ENCODE data around the gene FBXW2.
"Not testable (repeated sequence)": the region's sequence is repeated elsewhere in the genome, so short reads cannot be mapped to it uniquely, and the experiment has no call there.

Gene FBXW2

DNA sequence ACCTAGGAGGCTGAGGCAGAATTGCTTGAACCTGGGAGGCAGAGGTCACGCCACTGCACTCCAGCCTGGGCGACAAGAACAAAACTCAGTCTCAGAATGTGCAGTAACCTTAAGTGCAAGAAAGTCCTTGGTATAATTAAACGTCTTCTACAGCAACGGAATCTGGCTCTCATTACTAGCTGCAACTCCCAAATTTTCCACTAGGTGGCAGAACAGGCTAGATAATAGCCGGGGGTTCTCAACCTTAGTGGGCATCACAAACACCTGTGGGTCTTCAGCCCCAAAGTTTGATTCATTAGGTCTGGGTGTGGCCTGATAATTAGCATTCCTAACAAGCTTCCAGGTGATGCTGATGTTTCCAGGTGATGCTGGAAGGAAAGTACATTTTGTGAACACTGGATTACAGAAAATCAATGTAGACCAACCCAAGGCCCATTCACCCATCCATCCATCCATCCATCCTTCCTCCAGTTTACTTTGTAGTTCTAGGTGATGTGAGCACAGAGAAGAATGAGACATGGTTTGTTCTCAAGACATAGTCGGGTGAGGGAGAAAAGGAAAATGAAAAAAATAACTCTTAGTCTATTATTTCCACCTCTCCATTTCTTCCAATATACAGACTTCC lies 37.3 kb downstream of the FBXW2 start:
- no peak overlapping the region for H3K4me3 ChIP-seq (ENCODE audit: low read depth, low read length)
- in situ Hi-C loops (cut with HindIII; ENCODE audit: low sequenced_read_pairs): no loop called here
- TF ChIP-seq, protein P1, sequence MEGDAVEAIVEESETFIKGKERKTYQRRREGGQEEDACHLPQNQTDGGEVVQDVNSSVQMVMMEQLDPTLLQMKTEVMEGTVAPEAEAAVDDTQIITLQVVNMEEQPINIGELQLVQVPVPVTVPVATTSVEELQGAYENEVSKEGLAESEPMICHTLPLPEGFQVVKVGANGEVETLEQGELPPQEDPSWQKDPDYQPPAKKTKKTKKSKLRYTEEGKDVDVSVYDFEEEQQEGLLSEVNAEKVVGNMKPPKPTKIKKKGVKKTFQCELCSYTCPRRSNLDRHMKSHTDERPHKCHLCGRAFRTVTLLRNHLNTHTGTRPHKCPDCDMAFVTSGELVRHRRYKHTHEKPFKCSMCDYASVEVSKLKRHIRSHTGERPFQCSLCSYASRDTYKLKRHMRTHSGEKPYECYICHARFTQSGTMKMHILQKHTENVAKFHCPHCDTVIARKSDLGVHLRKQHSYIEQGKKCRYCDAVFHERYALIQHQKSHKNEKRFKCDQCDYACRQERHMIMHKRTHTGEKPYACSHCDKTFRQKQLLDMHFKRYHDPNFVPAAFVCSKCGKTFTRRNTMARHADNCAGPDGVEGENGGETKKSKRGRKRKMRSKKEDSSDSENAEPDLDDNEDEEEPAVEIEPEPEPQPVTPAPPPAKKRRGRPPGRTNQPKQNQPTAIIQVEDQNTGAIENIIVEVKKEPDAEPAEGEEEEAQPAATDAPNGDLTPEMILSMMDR (IDR thresholded peaks at IDR 0.05; ENCODE audit: low read depth, low read length): peak; percentile 77
- DNase-seq (ENCODE audit: low read depth, low spot score): peak; percentile 52

DNA sequence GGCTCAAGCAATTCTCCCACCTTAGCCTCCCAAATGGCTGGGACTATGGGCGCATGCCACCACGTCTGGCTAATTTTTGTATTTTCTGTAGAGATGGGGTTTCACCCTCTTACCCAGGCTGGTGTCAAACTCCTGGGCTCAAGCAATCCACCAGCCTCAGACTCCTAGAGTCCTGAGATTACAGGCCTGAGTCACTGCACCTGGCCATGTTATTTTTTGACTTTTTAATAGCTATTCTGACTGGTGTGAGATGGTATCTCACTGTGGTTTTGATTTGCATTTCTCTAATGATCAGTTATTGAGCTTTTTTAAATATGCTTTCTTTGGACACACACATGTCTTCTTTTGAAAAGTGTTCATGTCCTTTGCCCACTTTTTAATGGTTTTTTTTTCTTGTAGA lies 38.2 kb downstream of the FBXW2 start:
- TF ChIP-seq, protein P1 (IDR thresholded peaks at IDR 0.05; ENCODE audit: low read depth, low read length): no peak
- H3K4me3 ChIP-seq (ENCODE audit: low read depth, low read length): no peak overlapping the region
- DNase-seq (ENCODE audit: low read depth, low spot score): no peak
- in situ Hi-C loops (cut with HindIII; ENCODE audit: low sequenced_read_pairs): no loop called here

DNA sequence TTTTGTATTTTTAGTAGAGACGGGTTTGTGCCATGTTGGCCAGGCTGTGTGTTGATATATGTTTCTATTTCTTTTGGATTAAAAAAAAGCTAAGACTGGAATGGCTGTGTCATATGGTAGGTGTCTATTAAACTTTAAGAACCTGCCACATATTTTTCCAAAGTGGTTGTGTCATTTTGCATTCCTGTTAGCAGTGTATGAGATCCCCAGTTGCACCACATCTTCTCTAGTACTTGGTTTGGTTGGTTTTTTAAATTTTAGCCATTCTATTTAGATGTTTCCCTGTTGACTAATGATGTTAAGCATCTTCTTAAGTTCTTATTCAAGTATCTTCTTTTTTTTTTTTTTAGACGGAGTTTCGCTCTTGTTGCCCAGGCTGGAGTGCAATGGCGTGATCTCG lies 42.8 kb downstream of the FBXW2 start:
- DNase-seq (ENCODE audit: low read depth, low spot score): no peak
- in situ Hi-C loops (cut with HindIII; ENCODE audit: low sequenced_read_pairs): no loop called here
- TF ChIP-seq, protein P1 (IDR thresholded peaks at IDR 0.05; ENCODE audit: low read depth, low read length): no peak
- no peak overlapping the region for H3K4me3 ChIP-seq (ENCODE audit: low read depth, low read length)

DNA sequence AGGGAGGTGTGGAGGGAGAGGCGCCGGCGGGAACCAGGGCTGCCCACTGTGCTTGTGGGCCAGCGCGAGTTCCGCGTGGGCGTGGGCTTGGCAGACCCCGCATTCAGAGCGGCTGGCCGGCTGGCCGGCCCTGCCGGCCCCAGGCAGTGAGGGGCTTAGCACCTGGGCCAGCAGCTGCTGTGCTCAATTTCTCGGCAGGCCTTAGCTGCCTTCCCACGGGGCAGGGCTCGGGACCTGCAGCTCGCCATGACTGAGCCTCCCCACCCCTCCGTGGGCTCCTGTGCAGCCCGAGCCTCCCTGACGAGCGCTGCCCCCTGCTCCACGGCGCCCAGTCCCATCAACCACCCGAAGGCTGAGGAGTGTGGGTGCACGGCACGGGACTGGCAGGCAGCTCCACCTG lies 46.9 kb downstream of the FBXW2 start:
- in situ Hi-C loops (cut with HindIII; ENCODE audit: low sequenced_read_pairs); DNase-seq (ENCODE audit: low read depth, low spot score): not testable (repeated sequence)

DNA sequence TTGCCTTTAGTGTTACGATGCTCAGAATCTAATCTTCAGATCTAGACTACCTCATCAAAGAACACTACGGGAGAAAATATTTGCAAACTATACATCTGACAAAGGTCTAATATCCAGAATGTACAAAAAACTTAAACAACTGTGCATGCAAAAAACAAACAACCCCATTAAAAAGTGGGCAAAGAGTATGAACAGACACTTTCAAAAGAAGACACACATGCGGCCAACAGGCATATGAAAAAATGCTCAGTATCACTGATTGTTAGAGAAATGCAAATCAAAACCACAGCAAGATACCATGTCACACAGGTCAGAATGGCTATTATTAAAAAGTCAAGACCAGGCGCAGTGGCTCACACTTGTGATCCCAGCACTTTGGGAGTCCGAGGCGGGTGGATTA lies 47.9 kb downstream of the FBXW2 start:
- TF ChIP-seq, protein P1 (IDR thresholded peaks at IDR 0.05; ENCODE audit: low read depth, low read length): no peak
- in situ Hi-C loops (cut with HindIII; ENCODE audit: low sequenced_read_pairs): no loop called here
- no peak for DNase-seq (ENCODE audit: low read depth, low spot score)
- H3K4me3 ChIP-seq (ENCODE audit: low read depth, low read length): no peak overlapping the region

More for the DNA sequence above, 46.9 kb downstream of the FBXW2 start:
- H3K4me3 ChIP-seq (ENCODE audit: low read depth, low read length): not testable (repeated sequence)

DNA sequence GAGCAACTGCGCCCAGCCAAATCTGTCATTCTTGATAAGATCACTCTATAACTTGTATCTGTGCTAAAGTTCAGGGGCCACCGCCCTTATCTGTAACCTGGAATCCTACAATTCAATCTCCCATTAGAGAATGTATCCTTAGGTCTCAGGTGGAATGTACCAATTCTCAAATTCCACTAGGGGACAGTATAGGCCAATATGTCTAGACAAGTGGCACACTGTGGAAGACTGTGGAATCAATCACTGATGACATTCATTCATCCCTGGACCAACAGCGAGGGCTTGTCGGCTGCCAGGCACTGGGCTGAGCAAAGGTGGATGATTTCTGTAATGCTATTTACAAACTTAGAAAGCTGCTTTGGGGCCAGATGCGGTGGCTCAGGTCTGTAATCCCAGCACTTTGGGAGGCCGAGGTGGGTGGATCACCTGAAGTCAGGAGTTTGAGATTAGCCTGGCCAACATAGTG lies 50.2 kb downstream of the FBXW2 start:
- no peak for DNase-seq (ENCODE audit: low read depth, low spot score)
- H3K4me3 ChIP-seq (ENCODE audit: low read depth, low read length): no peak overlapping the region
- in situ Hi-C loops (cut with HindIII; ENCODE audit: low sequenced_read_pairs): no loop called here
- TF ChIP-seq, protein P1 (IDR thresholded peaks at IDR 0.05; ENCODE audit: low read depth, low read length): peak; percentile 70

DNA sequence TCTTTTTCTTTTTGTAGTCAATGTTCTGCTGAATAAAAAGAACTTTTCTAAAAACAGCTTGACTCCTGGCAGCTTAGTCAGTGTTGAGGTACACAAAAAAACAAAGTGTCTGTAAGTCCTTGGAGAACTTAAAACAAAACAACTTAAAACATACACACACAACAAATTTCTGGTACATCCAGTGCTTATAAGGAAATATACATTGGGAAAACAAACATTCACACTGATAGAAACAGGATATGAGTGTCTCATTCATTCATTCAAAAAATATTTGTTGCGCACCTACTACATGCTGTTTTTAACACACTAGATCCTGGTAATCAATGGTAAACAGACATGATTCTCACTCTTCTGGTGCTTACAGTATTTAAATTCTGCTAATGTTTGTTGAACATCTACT lies 51.5 kb downstream of the FBXW2 start:
- DNase-seq (ENCODE audit: low read depth, low spot score): no peak
- no peak overlapping the region for H3K4me3 ChIP-seq (ENCODE audit: low read depth, low read length)
- in situ Hi-C loops (cut with HindIII; ENCODE audit: low sequenced_read_pairs): no loop called here
- TF ChIP-seq, protein P1 (IDR thresholded peaks at IDR 0.05; ENCODE audit: low read depth, low read length): no peak

All from astrocyte of the spinal cord (primary cell).